AG09319 (cell line): ENCODE results near the gene RASAL2.

Source experiments
- DNase-seq: peaks from one replicate; pipeline ENCODE4 v3.0.0-alpha.2; 2010; ENCODE audit warnings: low read depth; ENCODE audit errors: extremely low read depth
- TF ChIP-seq, protein P1 (sequence below): IDR thresholded peaks from 2 replicates; pipeline ENCODE4 v1.5.1; 2011; ENCODE audit warnings: low read depth, mild to moderate bottlenecking, inconsistent platforms, low read length, moderate library complexity

Gene RASAL2

GRCh38 chr1:178467837-178468236 is 373.9 kb downstream of the RASAL2 start:
- DNase-seq = no peak
- TF ChIP-seq, protein P1, sequence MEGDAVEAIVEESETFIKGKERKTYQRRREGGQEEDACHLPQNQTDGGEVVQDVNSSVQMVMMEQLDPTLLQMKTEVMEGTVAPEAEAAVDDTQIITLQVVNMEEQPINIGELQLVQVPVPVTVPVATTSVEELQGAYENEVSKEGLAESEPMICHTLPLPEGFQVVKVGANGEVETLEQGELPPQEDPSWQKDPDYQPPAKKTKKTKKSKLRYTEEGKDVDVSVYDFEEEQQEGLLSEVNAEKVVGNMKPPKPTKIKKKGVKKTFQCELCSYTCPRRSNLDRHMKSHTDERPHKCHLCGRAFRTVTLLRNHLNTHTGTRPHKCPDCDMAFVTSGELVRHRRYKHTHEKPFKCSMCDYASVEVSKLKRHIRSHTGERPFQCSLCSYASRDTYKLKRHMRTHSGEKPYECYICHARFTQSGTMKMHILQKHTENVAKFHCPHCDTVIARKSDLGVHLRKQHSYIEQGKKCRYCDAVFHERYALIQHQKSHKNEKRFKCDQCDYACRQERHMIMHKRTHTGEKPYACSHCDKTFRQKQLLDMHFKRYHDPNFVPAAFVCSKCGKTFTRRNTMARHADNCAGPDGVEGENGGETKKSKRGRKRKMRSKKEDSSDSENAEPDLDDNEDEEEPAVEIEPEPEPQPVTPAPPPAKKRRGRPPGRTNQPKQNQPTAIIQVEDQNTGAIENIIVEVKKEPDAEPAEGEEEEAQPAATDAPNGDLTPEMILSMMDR = no peak

DNA sequence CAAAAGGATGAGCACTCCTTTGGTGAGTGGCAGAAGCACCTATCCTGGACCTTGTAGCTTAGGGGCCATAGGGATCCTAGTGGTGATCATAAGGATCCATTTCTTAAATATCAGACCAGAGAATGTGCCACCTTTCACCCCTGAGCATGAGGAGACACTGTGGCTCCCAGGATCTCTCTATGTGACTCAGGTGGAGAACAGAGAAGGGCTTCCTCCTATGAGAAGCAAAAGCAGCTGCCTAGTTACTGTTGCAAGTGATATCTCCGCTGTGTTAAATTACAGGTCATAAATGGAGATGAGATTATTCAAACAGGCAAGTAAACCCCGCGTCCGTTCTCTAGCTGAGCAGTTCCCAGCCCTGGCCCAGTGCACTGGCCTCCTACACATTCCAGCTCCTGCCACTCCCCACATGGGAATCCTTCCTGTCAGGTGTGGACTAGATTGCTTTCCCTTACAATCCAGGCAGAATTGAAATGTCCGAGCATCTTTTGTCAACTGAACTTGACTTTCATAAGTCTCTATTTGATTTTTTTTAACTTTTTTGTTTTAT is 376.6 kb downstream of the RASAL2 start:
- TF ChIP-seq, protein P1 = no peak
- DNase-seq = no peak

DNA sequence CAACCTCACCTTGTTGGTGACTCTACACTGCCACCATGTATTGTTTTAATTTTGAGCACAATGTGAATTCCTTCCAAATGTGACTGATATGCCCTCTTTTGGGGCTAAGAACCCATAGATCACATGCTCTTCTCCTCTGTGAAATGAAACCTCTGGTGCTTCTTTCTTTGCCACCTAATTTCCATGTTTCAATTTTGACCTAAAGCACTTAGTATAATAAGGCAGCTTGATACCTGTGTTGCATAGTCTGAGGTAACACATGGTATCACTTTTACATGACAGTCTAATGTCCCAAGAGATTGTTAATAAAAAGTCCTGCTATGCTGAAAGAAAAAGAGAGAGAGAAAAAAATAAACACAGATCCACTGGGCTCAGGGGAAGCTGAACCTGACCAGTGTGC is 378.6 kb downstream of the RASAL2 start:
- TF ChIP-seq, protein P1 = no peak
- DNase-seq = no peak

DNA sequence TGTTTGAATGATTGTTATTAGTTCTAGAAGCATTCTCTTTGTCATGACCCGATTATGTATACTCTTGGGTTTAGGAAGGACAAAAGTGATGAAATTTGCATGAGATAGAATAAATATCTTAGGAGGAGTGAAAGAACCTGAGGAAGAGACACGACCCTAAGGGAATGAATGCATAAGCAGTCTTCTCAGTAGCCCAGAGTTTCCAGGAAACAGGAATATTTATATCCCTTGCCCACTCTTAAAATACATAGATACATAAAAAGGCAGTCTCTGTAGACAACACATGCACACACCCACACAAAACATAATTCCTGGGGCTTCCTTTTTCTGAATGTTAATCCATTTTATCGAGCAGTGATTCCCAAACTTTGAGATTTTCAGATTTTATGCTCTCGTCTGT is 383.5 kb downstream of the RASAL2 start:
- no peak for DNase-seq
- TF ChIP-seq, protein P1 = no peak

GRCh38 chr1:178477841-178478240 is 383.9 kb downstream of the RASAL2 start:
- TF ChIP-seq, protein P1 = no peak
- no peak for DNase-seq

- no peak for DNase-seq
- TF ChIP-seq, protein P1 = no peak
Observed at GRCh38 chr1:178483251-178483957, 389.5 kb downstream of the RASAL2 start.

DNA sequence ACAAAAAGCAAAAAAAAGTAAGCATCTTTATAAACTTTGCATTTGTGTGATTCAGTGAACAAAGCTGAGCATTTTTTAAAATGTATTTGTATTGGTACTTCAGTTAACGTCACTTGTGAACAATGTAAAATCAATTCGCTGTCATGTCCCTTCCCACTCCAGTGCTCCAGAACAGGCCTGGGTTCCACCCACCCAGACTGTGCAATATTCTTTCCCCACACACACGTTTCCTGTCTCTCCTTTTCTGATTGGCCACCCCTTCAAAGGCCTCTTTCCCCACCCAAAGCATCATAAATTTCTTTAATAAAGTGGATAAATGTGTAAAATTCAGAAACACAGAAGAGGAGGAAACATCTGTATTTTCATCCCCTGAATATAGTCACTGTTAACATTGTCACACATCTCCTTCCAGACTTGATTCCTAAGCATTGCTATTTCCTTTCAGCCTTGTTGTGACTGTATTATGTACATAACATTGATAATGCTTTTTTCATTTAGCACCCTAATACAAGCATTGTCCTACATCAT is 390.9 kb downstream of the RASAL2 start:
- TF ChIP-seq, protein P1 = no peak
- no peak for DNase-seq
